Measurements from ENCODE around the gene ULK4.
"Not testable (repeated sequence)": the region's sequence is repeated elsewhere in the genome, so short reads cannot be mapped to it uniquely, and the experiment has no call there.

- TF ChIP-seq, protein P1, sequence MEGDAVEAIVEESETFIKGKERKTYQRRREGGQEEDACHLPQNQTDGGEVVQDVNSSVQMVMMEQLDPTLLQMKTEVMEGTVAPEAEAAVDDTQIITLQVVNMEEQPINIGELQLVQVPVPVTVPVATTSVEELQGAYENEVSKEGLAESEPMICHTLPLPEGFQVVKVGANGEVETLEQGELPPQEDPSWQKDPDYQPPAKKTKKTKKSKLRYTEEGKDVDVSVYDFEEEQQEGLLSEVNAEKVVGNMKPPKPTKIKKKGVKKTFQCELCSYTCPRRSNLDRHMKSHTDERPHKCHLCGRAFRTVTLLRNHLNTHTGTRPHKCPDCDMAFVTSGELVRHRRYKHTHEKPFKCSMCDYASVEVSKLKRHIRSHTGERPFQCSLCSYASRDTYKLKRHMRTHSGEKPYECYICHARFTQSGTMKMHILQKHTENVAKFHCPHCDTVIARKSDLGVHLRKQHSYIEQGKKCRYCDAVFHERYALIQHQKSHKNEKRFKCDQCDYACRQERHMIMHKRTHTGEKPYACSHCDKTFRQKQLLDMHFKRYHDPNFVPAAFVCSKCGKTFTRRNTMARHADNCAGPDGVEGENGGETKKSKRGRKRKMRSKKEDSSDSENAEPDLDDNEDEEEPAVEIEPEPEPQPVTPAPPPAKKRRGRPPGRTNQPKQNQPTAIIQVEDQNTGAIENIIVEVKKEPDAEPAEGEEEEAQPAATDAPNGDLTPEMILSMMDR (IDR thresholded peaks at IDR 0.05 in 4 of 5, conservative IDR thresholded peaks at IDR 0.05 in 1 of 5): not testable (repeated sequence)
- not testable (repeated sequence) for TF ChIP-seq POLR2A (IDR thresholded peaks at IDR 0.05)
Measured at GRCh38 chr3:41977401-41977800, 15.5 kb upstream of the ULK4 start.

Measured in gastrocnemius medialis (tissue), 4 donors.